ENCODE measurements around the gene DUSP2.

The DUSP2 gene

GRCh38 chr2:96099861-96100798 lies 45.1 kb downstream of the DUSP2 start:
- DNase-seq: no peak

- DNase-seq: no peak
Measured at GRCh38 chr2:96098900-96099590, 46.2 kb downstream of the DUSP2 start.

GRCh38 chr2:96097951-96098823 lies 47.1 kb downstream of the DUSP2 start:
- no peak for DNase-seq

GRCh38 chr2:96097441-96097840 lies 47.8 kb downstream of the DUSP2 start:
- DNase-seq: no peak

GRCh38 chr2:96095116-96095636 lies 50.1 kb downstream of the DUSP2 start:
- DNase-seq: no peak

GRCh38 chr2:96093528-96093927 lies 51.7 kb downstream of the DUSP2 start:
- DNase-seq: no peak
